Sigmoid colon (tissue), 4 donors: ENCODE data around the gene NBPF8.
"Not testable (repeated sequence)": the region's sequence is repeated elsewhere in the genome, so short reads cannot be mapped to it uniquely, and the experiment has no call there.

Source experiments
- CTCF ChIP-seq, 4 experiments: fragments of 450-650 bp in 3 of 4; fragments of 200-600 bp in 1 of 4; IDR thresholded peaks; one replicate each; pipeline ENCODE4 v1.5.1; 2016 to 2019; ENCODE audit warnings: antibody characterized with exemption in 4 of 4, mild to moderate bottlenecking in 3 of 4, moderate library complexity in 2 of 4
- POLR2A ChIP-seq, 2 donors: fragments of 450-650 bp; IDR thresholded peaks; one replicate each; pipeline ENCODE4 v1.6.1; 2016; ENCODE audit warnings: antibody characterized with exemption in 2 of 2, mild to moderate bottlenecking in 2 of 2, moderate library complexity in 2 of 2
- POLR2AphosphoS5 ChIP-seq, 4 donors: sonication (generic); formaldehyde crosslinking; IDR thresholded peaks; one replicate each; pipeline ENCODE4 v1.6.1; 2017; ENCODE audit warnings: antibody characterized with exemption in 4 of 4

- TF ChIP-seq CTCF, POLR2AphosphoS5, POLR2A (IDR thresholded peaks at IDR 0.05): not testable (repeated sequence)
Measured at GRCh38 chr1:120393316-120394232, 21.3 kb upstream of the NBPF8 start.
